Measurements from ENCODE around the gene PINLYP.

GRCh38 chr19:43599635-43600295, 24.2 kb downstream of the PINLYP start:
- TF ChIP-seq CREM (CRISPR knock-in tag; IDR thresholded peaks at IDR 0.05) (no peak), CTCF (IDR thresholded peaks at IDR 0.05) (no peak)
- TF ChIP-seq, protein P1, sequence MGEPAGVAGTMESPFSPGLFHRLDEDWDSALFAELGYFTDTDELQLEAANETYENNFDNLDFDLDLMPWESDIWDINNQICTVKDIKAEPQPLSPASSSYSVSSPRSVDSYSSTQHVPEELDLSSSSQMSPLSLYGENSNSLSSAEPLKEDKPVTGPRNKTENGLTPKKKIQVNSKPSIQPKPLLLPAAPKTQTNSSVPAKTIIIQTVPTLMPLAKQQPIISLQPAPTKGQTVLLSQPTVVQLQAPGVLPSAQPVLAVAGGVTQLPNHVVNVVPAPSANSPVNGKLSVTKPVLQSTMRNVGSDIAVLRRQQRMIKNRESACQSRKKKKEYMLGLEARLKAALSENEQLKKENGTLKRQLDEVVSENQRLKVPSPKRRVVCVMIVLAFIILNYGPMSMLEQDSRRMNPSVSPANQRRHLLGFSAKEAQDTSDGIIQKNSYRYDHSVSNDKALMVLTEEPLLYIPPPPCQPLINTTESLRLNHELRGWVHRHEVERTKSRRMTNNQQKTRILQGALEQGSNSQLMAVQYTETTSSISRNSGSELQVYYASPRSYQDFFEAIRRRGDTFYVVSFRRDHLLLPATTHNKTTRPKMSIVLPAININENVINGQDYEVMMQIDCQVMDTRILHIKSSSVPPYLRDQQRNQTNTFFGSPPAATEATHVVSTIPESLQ (CRISPR knock-in tag; IDR thresholded peaks at IDR 0.05), result no peak
- TF ChIP-seq, protein P2, sequence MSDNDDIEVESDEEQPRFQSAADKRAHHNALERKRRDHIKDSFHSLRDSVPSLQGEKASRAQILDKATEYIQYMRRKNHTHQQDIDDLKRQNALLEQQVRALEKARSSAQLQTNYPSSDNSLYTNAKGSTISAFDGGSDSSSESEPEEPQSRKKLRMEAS (CRISPR knock-in tag; IDR thresholded peaks at IDR 0.05), result no peak

Data from WTC11 (cell line).